NCI-H146 treated with DMSO at 0.1 percent for 48 hours (cell line): ENCODE measurements around the gene MRPL38.

Source experiments
- DNase-seq: peaks from one replicate; lab custom pipeline; 2025; ENCODE audit not compliant: unreplicated experiment; lab: John Stamatoyannopoulos, UW

MRPL38 gene

DNA sequence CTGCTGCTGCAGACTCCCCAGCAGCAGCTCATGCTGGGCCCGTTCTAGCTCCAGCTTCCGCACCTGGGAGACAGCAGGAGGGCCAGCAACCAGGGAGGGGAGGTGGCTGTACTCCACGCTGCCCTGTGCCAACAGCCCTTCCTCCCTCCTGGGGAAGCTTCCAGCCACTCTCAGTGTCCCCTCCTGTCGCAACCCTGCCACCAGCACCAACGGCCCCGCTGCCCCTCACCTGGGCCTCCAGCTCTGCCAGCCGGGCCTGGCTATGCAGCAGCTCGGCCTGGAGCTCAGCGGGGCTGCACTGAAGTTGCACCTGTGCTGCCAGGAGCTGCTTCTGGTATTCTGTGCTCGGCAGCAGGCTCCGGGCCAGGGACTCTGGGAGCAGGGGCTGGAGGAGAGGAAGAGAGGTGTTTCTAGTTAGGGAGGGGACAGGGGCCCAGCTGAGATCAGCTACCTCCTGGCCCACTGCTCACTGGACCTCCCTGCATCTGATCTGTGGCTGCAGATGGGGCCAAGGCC is 15.4 kb upstream of the MRPL38 start:
- DNase-seq, result no peak

DNA sequence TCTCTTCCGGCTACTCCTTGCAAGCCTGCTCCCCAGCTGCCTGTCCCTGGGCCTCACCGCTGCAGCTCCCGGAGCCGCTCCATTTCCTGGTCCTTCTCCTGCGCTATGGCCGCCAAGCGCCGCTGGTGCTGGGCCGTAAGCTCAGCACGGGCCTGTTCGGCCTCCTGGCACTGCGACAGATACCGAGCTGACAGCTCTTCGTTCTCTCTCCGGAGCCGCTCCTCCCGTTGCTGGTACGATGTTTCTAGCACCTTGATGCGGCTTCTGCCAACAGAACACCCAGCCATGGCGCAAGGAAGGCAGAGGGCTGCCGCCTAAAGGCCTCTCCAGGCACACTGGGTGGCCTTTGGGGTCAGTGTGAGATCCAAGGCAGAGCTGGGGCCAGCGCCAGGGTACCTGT is 14.9 kb upstream of the MRPL38 start:
- DNase-seq, result no peak

DNA sequence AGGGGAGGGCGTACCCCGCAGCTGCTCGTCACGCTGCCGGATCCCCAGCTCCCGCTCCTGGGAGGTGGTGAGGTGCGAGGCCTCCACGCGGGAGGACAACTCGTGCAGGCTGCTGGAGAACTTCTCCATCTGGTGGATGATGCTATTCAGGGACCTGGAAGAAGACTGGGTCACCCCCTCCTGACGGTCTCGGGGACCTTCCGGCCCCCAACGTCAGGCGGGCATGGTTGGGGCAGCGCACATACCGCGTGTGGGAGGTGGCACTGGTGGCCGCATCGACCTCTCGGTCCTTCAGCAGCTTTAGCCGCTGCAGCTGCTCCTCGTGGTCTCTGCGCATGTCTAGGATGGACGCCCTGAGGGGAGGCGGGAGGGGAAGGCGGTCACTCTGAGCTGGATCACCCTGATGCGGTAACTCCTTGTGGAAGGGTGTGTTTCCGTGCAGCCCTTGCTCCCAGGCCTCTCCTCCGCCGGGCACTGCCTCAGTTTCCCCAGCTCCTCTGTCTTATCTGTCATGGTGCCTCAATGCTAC is 13.3 kb upstream of the MRPL38 start:
- DNase-seq, result no peak

DNA sequence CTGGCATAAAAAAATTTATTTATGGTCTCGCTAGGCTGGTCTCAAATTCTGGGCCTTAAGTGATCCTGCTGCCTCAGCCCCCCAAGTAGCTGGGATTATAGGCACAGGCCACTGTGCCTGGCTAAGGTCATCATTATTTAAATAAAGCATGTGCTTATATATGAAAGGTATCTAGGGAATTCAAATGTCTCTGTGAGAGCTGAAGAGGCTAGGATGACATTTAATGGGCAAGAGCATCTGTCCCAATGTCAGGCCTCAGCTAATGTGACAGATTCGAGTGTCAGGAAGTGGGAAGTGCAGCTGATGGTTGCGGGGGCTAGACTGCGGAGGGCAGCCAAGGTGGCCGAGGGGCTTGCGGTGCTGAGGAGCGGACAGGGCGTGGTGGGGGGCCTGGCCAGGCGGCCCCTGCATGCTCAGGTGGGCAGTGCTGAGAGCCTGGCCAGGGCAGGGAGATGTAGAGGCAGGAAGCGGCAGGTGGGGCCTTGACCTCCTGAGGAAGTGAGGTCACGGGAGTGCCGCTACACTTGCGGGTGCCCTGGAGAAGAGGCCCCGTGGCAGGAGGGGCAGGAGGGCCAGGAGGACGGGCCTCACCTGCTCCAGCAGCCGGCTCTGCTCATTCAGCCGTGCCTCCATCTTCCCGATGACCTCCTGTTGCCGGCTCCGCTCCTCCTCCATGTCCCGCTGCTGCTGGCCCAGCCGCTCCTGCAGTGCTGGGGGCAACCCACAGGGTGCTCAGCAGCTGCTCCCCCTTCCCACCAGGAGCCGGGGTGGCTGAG is 12.6 kb upstream of the MRPL38 start:
- no peak for DNase-seq

DNA sequence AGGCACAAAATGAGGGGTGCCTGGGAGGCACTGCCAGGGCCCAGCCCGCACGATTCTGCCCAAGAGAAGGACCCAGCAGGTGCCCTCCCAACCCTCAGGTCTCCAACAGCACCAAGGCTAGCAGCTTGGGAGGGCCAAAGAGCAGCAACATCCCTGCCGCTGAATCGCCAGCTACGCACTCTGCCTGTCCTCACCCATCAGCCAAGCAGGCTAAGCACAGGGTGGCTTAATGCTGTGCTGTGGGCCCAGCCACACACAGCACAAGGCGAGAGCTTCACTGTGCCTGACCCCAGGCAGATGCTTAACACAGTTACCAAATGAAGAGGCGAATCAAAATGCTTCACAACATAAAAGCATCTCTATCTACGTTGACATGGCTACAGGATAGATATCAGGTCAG is 10.6 kb upstream of the MRPL38 start:
- no peak for DNase-seq

DNA sequence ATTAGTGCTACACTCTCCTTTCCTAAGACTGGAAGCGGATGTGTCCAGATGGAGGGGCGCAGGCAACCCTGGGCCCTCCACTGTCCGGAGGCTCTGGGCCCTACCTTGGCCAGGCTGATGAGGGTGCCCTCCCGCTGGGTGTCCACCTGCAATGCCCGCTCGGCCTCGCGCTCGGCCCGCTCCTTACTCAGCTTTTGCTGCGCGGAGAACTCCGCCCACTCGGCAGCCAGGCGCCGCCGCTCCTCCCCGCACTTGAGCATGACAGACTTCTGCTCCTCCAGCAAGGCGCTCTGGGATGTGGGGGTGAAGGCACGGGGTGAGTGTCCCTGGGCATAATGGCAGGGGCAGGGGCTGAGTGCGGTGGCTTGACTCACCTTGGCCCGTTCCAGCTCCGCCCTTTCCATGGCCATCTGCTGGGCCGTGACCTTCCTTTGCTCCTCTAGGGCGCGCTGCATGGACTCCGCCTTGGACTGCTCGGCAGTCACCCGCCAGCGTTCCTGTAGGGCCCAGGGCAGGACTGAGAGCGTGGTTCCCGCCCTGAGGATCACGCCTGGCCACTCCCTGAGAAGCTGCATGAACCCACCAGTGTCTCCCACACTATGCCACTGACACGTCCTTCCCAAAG is 10.1 kb upstream of the MRPL38 start:
- DNase-seq, result no peak

DNA sequence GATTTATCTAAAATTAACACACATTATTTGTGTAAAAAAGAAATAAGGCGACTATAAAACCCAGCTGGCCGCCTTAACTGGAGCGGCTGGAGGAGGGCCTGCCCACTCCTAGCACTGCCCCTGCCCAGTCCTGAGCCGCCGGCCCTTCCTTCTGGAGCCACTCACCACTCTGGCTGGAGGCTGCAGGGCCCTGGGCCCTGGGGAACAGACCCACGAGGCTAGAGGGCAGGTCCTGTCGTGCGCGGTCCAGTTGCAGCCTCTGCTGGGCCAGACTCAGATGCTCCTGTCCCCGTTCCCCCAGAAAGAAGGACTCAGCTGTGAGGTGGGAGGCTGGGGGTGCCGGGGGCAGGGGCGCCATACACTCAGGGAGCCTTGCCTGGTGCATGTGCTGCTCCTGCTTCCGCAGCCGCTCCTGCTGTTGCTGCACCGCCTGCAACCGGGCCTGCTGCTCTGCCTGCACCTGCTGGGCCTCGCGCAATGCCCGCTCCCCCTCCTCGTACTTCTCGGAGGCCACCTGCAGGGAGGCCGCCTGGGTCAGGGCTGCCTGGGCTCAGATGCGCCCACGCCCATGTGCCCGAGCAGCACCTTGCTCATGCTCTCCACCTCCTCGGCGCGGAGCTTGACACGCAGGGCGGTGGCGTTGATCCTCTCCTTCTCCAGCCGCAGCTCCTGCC is 9.0 kb upstream of the MRPL38 start:
- no peak for DNase-seq

DNA sequence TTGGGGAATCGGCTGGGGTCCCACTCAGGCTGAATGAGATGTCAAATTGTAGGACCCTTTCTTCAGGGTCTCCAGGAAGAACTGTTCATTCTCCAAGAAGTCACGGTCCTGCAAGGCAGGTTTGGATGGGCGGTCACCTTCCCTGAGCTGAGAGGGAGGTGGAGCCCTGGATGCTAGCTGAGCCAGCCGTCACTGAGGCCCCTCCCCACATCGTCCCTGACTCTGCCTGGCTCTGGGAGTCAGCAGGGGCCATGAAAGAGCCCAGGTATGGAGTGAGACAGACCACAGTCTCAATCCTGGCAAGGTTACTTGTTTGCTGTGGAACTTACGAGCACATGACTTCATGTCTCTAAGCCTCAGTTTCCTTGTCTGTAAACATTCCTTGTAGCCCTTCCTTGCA is 6.0 kb upstream of the MRPL38 start:
- peak; percentile 11 for DNase-seq

DNA sequence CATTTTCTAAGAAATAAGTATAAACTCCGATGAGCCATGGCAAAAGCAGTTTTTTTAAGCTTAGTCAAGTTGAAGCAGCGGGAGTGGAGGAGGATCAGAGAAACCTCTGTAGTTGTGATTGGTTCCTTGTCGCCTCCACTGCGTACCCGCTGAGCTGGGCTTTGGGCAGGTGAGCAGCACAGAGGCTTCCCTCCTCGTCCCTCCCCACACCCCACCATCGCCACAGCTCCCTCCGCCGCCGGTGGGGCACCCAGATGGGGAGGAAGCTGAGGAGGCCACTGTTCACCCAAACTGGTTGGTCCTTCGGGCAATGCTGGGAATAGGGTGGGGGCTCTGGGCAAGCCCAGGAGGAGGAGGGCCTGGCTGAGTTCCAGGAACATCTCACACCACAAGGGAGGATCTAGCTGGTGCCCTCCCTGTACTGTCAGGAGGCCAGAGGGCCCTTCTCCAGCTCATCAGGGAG is 5.2 kb upstream of the MRPL38 start:
- DNase-seq, result peak; percentile 83

DNA sequence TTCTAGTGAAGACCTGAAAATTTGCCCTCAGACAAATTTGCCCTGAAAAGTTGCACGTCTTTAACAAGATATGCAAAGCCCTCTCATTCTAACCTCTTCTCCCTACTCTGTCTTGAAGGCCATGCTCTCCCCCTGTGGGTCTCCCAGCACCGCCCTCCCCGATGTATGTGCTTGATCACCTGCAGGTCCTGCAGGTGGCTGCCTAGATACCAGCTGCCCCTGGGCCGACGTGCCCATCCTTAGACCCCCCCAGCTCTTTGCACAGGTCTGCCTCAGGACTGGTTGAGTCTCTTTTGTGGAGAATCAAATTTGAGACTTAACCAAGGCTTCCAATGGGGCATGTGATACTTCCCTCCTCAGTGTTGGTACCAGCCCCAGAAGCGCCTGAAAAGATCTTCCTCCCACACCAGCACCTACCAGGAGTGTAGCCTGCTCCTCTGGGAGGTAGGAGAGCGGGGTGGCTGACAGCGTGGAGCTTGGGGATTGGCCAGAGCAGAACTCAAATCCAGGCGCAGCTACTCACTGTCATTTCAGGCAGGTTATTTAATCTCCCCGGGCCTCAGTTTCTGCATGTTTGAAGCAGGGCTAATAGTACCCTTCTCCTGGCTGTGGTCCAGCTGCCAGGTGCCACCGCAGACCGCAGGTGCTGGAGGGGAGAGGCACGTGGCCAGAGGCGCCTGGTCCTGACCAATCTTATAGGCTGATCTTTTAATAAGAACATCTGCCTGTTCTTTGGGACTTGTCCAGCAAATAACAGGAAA is 4.5 kb upstream of the MRPL38 start:
- peak; percentile 83 for DNase-seq

DNA sequence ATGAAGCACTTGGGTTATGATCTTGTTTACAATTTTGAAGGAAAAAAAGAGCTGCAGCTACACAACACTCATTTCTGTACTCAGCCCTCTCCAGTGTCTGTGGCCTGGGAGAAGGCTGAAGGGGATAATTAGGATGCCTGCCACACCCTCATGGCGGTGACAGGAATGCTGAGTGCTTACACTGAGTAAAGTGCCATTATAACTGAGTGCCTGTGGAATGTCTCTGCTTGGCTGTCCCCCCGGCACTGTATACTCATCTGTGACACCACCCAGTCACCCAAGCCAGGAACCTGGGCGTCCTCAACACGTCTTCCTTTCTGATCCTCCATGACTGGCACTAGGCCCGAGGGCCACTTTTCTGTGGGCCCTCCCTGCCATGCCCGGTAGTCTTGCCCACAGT is 3.5 kb upstream of the MRPL38 start:
- no peak for DNase-seq

DNA sequence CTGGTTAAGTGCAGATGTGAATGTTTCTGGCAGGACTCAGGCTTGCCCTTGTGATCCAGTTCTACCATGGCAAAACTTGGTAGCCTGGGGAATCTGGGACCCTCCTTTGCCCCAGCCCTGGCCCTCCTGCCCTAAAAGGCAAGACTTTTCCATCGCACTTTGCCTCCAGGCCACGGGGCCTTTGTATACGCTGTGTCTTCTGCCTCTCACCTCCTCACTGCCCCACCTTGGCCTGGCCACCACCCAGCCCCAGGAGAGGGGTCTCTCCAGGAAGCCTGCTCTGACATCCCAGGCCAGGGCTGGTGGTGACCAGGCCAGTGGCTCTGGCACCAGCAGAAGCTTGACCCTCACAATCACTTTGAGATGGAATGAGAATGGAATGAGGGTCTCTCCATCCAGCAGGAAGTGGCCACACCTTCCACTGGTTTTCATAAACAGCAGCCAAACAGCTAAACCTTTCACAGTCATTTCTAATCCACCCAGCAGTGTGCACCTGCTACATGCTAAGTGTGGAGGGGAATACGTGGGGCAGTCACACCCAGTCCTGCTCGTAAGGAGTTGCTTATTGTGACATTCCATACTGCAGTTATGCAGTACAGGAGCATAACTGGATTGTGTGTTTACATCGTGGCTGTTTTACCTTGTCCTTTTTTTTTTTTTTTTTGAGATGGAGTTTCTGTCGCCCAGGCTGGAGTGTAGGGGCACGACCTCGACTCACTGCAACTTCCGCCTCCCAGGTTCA is 1.6 kb upstream of the MRPL38 start:
- no peak for DNase-seq

DNA sequence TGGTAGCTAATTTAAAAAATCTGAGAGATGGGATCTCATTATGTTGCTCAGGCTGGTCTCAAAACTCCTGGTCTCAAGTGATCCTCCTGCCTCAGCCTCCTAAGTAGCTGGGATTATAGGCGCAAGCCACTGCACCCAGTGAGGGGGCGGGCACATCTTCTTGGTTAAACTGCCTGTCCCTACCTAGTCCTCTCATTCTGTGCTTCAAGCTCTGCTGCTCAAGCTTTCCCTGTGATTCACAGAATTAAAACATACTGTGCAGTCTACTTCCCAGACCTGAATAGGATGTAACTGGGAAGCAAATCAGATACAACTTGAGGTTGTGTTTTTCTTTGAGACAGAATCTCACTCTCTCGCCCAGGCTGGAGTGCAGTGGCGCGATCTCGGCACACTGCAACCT is 2.3 kb downstream of the MRPL38 start:
- no peak for DNase-seq

DNA sequence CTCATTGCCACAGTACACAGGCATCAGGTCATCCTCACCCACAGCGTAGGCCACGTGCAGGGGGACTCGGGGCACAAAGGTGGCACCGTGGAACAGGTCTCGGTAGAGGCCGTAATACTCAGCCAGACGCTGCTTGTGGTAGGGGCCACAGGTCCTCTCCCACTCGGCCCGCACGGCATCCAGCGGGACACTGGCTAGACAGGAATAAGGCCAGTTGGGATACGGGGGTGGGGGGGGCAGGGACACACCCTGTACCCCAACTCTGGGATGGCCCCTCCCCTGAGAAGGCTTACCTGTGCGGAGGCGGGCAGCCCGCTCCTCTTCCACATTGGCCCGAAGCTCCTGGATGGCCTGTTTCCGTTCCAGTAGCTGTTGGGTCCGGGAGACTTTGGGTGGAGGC is 3.0 kb downstream of the MRPL38 start:
- DNase-seq, result no peak

DNA sequence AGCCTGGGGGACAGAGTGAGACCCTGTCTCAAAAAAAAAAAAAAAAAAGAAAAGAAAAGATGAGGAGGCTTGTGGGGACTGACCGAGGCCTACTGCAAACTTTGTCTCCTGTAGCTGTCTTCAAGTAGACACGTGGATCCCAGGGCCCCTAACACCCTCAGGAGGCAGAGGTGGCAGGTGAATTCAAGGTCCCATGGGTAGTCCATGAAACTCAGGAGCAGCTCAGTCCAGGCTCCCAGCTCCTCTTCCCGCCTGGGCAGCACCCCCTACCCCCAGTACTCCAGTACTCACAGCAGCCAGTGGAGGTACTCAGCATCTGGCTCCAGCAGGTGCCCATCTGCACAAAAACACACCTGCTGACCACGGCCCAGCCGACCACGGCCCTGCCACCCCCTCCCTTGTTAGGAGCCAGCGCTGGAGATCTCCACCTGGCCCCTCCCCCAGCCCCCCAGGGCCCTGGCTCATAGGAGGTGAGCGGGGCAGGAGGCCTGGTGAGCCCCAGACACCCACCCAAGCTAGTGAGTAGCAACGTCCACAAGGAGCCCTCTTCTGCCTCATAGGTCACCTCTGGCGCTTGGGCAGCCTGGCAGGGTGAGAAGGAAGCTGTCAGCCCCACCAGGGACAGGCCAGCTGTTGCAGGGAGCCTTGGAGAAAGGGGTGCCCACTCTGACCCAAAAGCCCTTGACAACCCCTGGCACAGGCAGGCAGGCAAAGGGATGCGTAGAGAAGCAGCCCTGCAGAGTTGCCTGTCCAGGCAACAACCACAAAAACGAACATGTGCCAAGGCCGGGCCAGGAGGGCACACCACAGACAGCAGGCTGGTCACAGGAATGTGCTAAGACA is 3.8 kb downstream of the MRPL38 start:
- no peak for DNase-seq

DNA sequence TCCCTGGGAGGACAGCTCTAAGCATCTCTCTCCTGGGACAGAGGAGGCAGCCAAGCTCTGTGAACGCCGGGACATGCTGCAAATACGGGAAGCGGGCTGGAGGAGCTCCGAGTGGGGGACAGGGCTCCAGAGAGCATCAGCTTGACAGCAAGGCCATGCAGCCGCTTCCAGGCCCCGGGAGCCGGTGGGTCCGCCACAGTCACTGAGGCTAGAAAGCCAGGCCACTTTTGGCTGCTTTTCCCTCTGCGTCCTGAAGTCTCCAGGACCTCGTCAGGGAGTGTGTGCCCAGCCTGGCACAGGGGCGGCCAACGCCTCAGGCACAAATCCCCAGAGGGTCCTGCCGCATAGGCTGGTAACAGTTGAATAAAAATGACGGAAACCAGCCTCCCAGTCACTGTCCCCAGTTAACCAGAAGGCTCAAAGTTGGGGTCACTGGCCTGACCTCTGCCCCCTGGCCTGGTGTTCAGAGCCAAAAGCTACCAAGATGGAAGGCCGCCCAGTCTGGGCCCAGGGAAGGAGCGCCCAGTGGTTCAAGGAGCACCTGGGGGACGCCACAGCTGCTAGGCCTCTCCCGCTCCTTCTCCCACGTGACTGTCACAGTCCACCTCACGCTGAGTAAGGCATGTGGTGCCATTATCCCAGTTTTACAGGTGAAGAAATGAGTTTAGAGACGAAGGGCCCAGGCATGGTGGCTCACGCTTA is 4.8 kb downstream of the MRPL38 start:
- no peak for DNase-seq

DNA sequence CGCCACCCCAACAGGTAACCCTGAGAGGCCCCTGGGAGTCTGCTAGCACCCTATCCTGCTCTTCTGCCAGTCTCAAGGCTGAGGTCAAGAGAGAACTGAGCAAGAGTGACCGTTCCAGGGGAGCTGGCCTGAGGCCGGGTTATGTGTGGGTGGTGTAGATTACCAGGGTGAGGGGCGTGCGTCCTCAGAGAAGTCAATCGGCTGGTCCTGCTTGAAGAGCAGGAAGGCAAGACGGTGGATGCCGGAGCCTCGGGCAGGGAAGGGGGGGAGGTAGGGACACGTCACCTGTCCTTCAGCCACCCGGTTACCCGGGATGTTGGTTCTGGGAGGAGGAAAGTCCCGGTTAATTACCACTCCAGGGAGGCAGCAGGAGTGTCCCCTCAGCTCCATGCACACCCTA is 5.3 kb downstream of the MRPL38 start:
- no peak for DNase-seq

DNA sequence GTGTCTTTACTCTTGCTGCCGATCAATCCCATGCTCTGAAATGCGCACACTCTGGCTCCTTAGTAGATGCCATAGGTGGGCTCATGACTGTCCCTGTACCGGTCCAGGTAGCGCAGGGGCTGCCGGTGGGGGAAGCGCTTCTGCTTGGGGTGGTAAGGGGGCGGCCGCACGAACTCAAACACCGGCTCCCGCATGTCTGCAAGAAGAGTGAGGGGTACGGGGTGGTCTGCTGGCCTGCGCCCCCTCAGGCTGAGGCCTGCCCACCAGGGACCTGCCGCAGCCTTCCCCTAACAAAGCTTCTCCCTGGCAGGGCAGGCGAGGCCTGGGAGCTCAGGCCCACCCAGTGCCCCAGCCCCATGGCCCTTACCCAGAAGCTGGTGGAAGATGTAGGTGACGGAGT is 5.9 kb downstream of the MRPL38 start:
- no peak for DNase-seq

DNA sequence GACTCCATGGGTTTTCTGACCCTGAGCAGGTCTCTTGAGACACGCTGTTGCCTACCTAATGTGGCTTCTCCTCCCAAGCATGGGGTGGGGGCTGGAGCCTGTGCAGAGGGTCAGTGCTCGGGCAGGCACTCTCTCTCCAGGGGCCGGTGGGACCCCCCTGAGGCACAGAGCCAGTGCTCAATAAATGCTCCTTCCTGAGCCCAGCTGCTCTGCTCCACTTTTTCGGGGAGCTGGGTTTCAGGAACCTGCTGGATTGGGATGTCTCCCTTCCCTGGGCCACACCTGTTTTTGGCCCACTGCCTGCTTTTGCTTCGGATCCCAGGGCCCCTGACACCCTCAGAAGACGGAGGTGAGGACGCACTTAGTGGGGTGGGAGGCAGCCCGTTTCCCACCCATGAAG is 6.6 kb downstream of the MRPL38 start:
- DNase-seq, result no peak
